ENCODE measurements around the gene SLC13A3. TPM values are rescaled to one million over a fixed set of nuclear protein-coding genes. Genes with fewer than 3 reads are reported as not detected.

SLC13A3 gene
- total and polyA plus RNA-seq, 2 donors (not counting 3 experiments of a cell fraction or from before 2014, with no cell fraction given) = 0.11 to 0.40 TPM

GRCh38 chr20:46644733-46645132 is 6.5 kb downstream of the SLC13A3 start:
- no TSS peak for BruUV-seq (replicated peaks)
- ChIA-PET POLR2A (no interaction called here), CTCF (no interaction called here)
- Histone ChIP-seq H2AFZ (ENCODE audit: low read depth, low read length) (no peak overlapping the region), H3K4me3 (replicated peaks in 1 of 3; ENCODE audit: insufficient read depth in 1 of 3, low read depth in 1 of 3, low read length in 3 of 3) (no peak overlapping the region), H3K4me2 (ENCODE audit: insufficient read depth, low read length) (no peak overlapping the region), H3K27ac (ENCODE audit: insufficient read depth, low read depth, low read length) (no peak overlapping the region), H4K20me1 (replicated peaks; ENCODE audit: control insufficient read depth, extremely low read depth, insufficient read depth, low read length) (no peaks in the 10 kb centered on the region), H3K36me3 (ENCODE audit: control insufficient read depth in 2 of 2, extremely low read depth in 1 of 2, insufficient read depth in 2 of 2, low read length in 2 of 2) (no peaks in the 10 kb centered on the region), H3K9ac (replicated peaks; ENCODE audit: extremely low read depth, insufficient read depth, low read length) (no peak overlapping the region), H3K27me3 (ENCODE audit: control insufficient read depth in 2 of 2, insufficient read depth in 2 of 2, low read length in 2 of 2) (peaks cover 2 to 3% of the 10 kb centered on the region in 2 experiments), H3K9me3 (replicated peaks; ENCODE audit: control insufficient read depth, insufficient read depth, low read length) (no peaks in the 10 kb centered on the region), H3K79me2 (ENCODE audit: control insufficient read depth, insufficient read depth, low read length) (no peaks in the 10 kb centered on the region), H3K9me1 (replicated peaks; ENCODE audit: control insufficient read depth, extremely low read depth, insufficient read depth, low read length) (no peaks in the 10 kb centered on the region), H3K4me1 (ENCODE audit: control insufficient read depth, extremely low read depth, insufficient read depth, low read length) (no peaks in the 10 kb centered on the region)
- TF ChIP-seq POLR2AphosphoS5 (IDR thresholded peaks at IDR 0.05; ENCODE audit: insufficient read depth, low read depth, low read length) (no peak), POLR2A (IDR thresholded peaks at IDR 0.05; ENCODE audit: low read depth, low read length) (no peak), EZH2 (IDR thresholded peaks at IDR 0.05; ENCODE audit: borderline replicate concordance, low read depth, low read length, severe bottlenecking) (no peak), MAX (IDR thresholded peaks at IDR 0.05; ENCODE audit: insufficient read depth, insufficient read length) (no peak), JUN (IDR thresholded peaks at IDR 0.05; ENCODE audit: borderline replicate concordance, insufficient read depth, insufficient read length, low read depth) (no peak), GATA2 (IDR thresholded peaks at IDR 0.05; ENCODE audit: insufficient read depth, insufficient read length, low read depth, low read length) (no peak), FOS (IDR thresholded peaks at IDR 0.05; ENCODE audit: borderline replicate concordance, insufficient read depth, low read length) (no peak), CTCF (IDR thresholded peaks at IDR 0.05; ENCODE audit: extremely low read depth in 1 of 2, insufficient read depth in 1 of 2, low read depth in 1 of 2, low read length in 2 of 2) (no peak), MYC (IDR thresholded peaks at IDR 0.05; ENCODE audit: low read depth, low read length) (no peak)
- intact Hi-C loops (cut with micrococcal nuclease) (no loop called here), dilution Hi-C loops (cut with MboI; ENCODE audit: extremely low pct_ligation_motif_present, low sequenced_read_pairs) (no loop called here)
- no peak for FAIRE-seq
- no peak for DNase-seq (ENCODE audit: low read depth, low spot score)
